Mesenchymal stem cell (in vitro differentiated cells and primary cell): ENCODE results near the gene CKAP5.

ENCODE experiments used
- DNase-seq: peaks from one replicate; pipeline ENCODE4 v3.0.0-alpha.2; 2013
- H2AFZ ChIP-seq: one replicate; pipeline ENCODE4 v1.6.1; 2013; ENCODE audit warnings: low read depth, mild to moderate bottlenecking, control low read depth, inconsistent platforms, low read length, moderate library complexity
- H2AK5ac ChIP-seq: 2 replicates; pipeline ENCODE4 v1.6.1; 2013; ENCODE audit warnings: low read length, moderate library complexity, mild to moderate bottlenecking, inconsistent platforms; ENCODE audit not compliant: severe bottlenecking
- H2BK120ac ChIP-seq: one replicate; pipeline ENCODE4 v1.6.1; 2013; ENCODE audit warnings: low read depth, mild to moderate bottlenecking, inconsistent platforms, low read length, moderate library complexity
- H2BK12ac ChIP-seq, 2 experiments: one replicate each; pipeline ENCODE4 v1.6.1; 2013; ENCODE audit warnings: inconsistent platforms in 2 of 2, low read length in 2 of 2, mild to moderate bottlenecking in 2 of 2, moderate library complexity in 2 of 2, control low read depth in 1 of 2
- H2BK15ac ChIP-seq: one replicate; pipeline ENCODE4 v1.6.1; 2013; ENCODE audit warnings: mild to moderate bottlenecking, low read depth, inconsistent platforms; ENCODE audit not compliant: poor library complexity, severe bottlenecking
- H2BK5ac ChIP-seq: 2 replicates; pipeline ENCODE4 v1.6.1; 2013; ENCODE audit warnings: low read depth, mild to moderate bottlenecking, low read length, control low read depth, inconsistent platforms; ENCODE audit not compliant: poor library complexity, severe bottlenecking
- H3K14ac ChIP-seq, 2 experiments: one replicate each; pipeline ENCODE4 v1.6.1; 2013; ENCODE audit warnings: inconsistent platforms in 2 of 2, low read length in 2 of 2, control low read depth in 1 of 2, mild to moderate bottlenecking in 1 of 2, moderate library complexity in 1 of 2
- H3K18ac ChIP-seq, 2 experiments: one replicate each; pipeline ENCODE4 v1.6.1; 2013; ENCODE audit warnings: inconsistent platforms in 2 of 2, low read length in 2 of 2, control low read depth in 1 of 2, low read depth in 1 of 2, mild to moderate bottlenecking in 1 of 2
- H3K23ac ChIP-seq, 2 experiments: one replicate each; pipeline ENCODE4 v1.6.1; 2013; ENCODE audit warnings: inconsistent platforms in 2 of 2, low read length in 2 of 2, mild to moderate bottlenecking in 2 of 2, moderate library complexity in 2 of 2, control low read depth in 1 of 2
- H3K27ac ChIP-seq: 2 replicates; pipeline ENCODE4 v1.5.1; 2013; ENCODE audit warnings: mild to moderate bottlenecking, moderate library complexity, low read length, control low read depth, inconsistent platforms; ENCODE audit not compliant: poor library complexity, severe bottlenecking
- H3K27me3 ChIP-seq, 2 experiments: 2 replicates each; pipeline versions ENCODE4 v1.6.1 to v1.7.0; 2013; ENCODE audit warnings: low read length in 2 of 2, mild to moderate bottlenecking in 2 of 2, moderate library complexity in 2 of 2, control low read depth in 1 of 2, inconsistent platforms in 1 of 2; ENCODE audit not compliant: control insufficient read depth in 1 of 2, insufficient read depth in 1 of 2
- H3K36me3 ChIP-seq, 2 experiments: 2 replicates each; pipeline versions ENCODE4 v1.6.1 to v1.7.0; 2013; ENCODE audit warnings: low read length in 2 of 2, control low read depth in 1 of 2, inconsistent platforms in 1 of 2, low read depth in 1 of 2, mild to moderate bottlenecking in 1 of 2; ENCODE audit not compliant: insufficient read depth in 2 of 2, control insufficient read depth in 1 of 2
- H3K4ac ChIP-seq, 2 experiments: one replicate each; pipeline ENCODE4 v1.6.1; 2013; ENCODE audit warnings: inconsistent platforms in 2 of 2, low read length in 2 of 2, mild to moderate bottlenecking in 2 of 2, moderate library complexity in 2 of 2, control low read depth in 1 of 2, low read depth in 1 of 2
- H3K4me1 ChIP-seq: 2 replicates; pipeline ENCODE4 v1.6.1; 2013; ENCODE audit warnings: low read depth, low read length, control low read depth; ENCODE audit not compliant: control insufficient read depth, insufficient read depth
- H3K4me2 ChIP-seq: 2 replicates; pipeline ENCODE4 v1.6.1; 2013; ENCODE audit warnings: low read length, mild to moderate bottlenecking, inconsistent platforms; ENCODE audit not compliant: poor library complexity, severe bottlenecking
- H3K4me3 ChIP-seq, 2 experiments: 2 replicates each; pipeline versions ENCODE4 v1.5.1 to v1.7.0; 2013; ENCODE audit warnings: low read length in 2 of 2, mild to moderate bottlenecking in 2 of 2, control low read depth in 1 of 2, low read depth in 1 of 2; ENCODE audit not compliant: insufficient read depth in 1 of 2
- H3K79me1 ChIP-seq: replicated peaks from 2 replicates; pipeline ENCODE4 v1.6.1; 2013; ENCODE audit warnings: mild to moderate bottlenecking, control low read depth, low read length, inconsistent platforms; ENCODE audit not compliant: poor library complexity, severe bottlenecking
- H3K9ac ChIP-seq: 2 replicates; pipeline ENCODE4 v1.7.0; 2013; ENCODE audit warnings: mild to moderate bottlenecking, low read length, moderate library complexity
- H3K9me3 ChIP-seq: 2 replicates; pipeline ENCODE4 v1.7.0; 2013; ENCODE audit warnings: mild to moderate bottlenecking, low read length; ENCODE audit not compliant: control insufficient read depth
- H4K8ac ChIP-seq: one replicate; pipeline ENCODE4 v1.6.1; 2013; ENCODE audit warnings: inconsistent platforms, mild to moderate bottlenecking, low read length, moderate library complexity
- H4K91ac ChIP-seq: one replicate; pipeline ENCODE4 v1.6.1; 2013; ENCODE audit warnings: mild to moderate bottlenecking, low read length, inconsistent platforms
- WGBS: methylation state at CpG from one replicate; pipeline ENCODE4 v1.1.7; 2013; ENCODE audit warnings: mixed read lengths; 5-methylcytosine and 5-hydroxymethylcytosine counted together

Gene CKAP5

DNA sequence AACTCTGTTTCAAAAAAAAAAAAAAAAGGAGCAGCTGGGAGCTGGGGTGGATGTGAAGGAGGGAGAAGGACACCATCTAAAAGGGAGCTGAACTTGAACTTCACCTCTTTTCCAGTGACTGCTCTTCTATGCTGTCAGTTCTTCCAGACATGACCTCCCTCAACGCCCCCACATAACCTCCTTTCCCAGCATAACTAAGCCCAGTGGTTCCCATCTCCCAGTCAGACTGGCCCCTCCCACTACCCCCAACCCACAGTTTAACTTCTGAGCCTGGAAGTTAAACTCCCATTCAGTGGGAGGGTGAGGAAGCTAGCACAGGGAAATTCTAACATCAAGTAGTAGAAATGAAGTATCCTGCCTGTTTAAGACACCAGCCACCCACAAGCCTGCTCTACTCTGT lies 147.5 kb downstream of the CKAP5 start:
- Histone ChIP-seq H3K23ac (no peak overlapping the region), H3K9me3 (no peaks in the 10 kb centered on the region), H3K4ac (no peak overlapping the region), H2BK15ac (no peak overlapping the region), H3K4me1 (peaks cover 48% of the 10 kb centered on the region), H3K4me3 (peak overlapping the region in 1 of 2 experiments; percentile 100), H3K4me2 (peak overlapping the region; percentile 33), H3K79me1 (peaks cover 15% of the 10 kb centered on the region), H2BK120ac (no peak overlapping the region), H3K36me3 (peaks cover 35 to 54% of the 10 kb centered on the region in 2 experiments), H4K8ac (no peak overlapping the region), H2BK5ac (no peak overlapping the region), H2BK12ac (no peak overlapping the region), H3K27ac (no peak overlapping the region), H3K14ac (no peak overlapping the region), H3K27me3 (no peaks in the 10 kb centered on the region), H3K9ac (peak overlapping the region; percentile 99), H4K91ac (no peak overlapping the region), H2AK5ac (peak overlapping the region; percentile 65), H3K18ac (no peak overlapping the region), H2AFZ (no peak overlapping the region)
- 85% methylated on average over 1 of the region's 1 CpG for WGBS
- peak; percentile 12 for DNase-seq

DNA sequence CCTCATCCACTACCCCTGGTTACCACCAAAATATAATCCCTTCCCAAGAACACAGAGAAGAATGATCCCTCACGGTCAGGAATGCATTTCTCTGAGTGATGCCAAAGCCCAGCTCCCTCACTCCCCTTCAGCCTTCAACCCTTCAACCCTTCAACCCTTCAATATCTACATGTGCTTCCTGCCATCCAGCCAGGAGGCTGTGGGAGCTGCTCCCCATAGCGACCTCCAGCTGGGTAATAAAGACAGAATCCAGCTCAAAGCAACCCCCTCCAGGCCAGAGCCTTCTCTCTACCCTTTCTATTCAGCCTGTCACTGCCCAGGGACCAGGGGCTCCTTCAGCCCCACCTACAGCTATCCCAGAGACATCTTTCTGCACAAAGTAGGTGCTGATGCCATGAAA lies 148.4 kb downstream of the CKAP5 start:
- Histone ChIP-seq H3K79me1 (peaks cover 11% of the 10 kb centered on the region), H2AFZ (no peak overlapping the region), H3K27ac (peak overlapping the region; percentile 57), H3K4me1 (peaks cover 45% of the 10 kb centered on the region), H3K27me3 (no peaks in the 10 kb centered on the region), H3K14ac (no peak overlapping the region), H3K4ac (peak overlapping the region in 1 of 2 experiments; percentile 42), H3K23ac (no peak overlapping the region), H2BK15ac (no peak overlapping the region), H3K18ac (no peak overlapping the region), H4K91ac (peak overlapping the region; percentile 21), H3K4me2 (no peak overlapping the region), H2BK12ac (no peak overlapping the region), H2BK120ac (no peak overlapping the region), H3K4me3 (peak overlapping the region in 1 of 2 experiments; percentile 24), H2BK5ac (no peak overlapping the region), H2AK5ac (peak overlapping the region; percentile 84), H3K36me3 (peaks cover 31 to 49% of the 10 kb centered on the region in 2 experiments), H3K9me3 (no peaks in the 10 kb centered on the region), H4K8ac (peak overlapping the region; percentile 12), H3K9ac (peak overlapping the region; percentile 31)
- WGBS, result 81% methylated on average over 2 of the region's 2 CpGs
- no peak for DNase-seq

DNA sequence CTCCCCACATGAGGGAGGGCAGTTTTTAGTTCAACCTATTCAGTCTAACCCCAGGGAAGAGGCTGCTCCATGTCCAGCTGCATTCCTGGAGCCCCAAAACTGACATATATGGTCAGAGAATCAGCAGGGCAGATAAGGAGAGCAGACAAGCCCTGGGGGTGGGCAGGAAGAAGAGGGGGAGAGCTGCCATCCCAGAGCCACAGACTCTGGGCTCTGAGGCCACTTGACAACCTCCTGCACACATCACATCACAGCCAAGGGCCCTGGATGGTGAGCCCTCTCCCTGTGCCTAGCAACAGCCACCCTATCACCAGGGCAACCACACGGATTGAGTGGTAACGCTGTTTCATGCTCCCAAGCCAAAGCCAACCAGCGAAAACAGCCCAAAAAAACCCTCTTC lies 148.8 kb downstream of the CKAP5 start:
- Histone ChIP-seq H3K4me3 (peak overlapping the region in 1 of 2 experiments; percentile 24), H3K23ac (no peak overlapping the region), H2AFZ (no peak overlapping the region), H2BK120ac (no peak overlapping the region), H3K79me1 (peaks cover 7% of the 10 kb centered on the region), H3K9me3 (no peaks in the 10 kb centered on the region), H4K8ac (no peak overlapping the region), H2BK15ac (no peak overlapping the region), H3K36me3 (peaks cover 29 to 47% of the 10 kb centered on the region in 2 experiments), H3K27me3 (no peaks in the 10 kb centered on the region), H3K9ac (peak overlapping the region; percentile 31), H2BK12ac (no peak overlapping the region), H3K4me1 (peaks cover 46% of the 10 kb centered on the region), H4K91ac (peak overlapping the region; percentile 21), H3K27ac (peak overlapping the region; percentile 57), H2BK5ac (peak overlapping the region; percentile 60), H2AK5ac (peak overlapping the region; percentile 84), H3K4ac (no peak overlapping the region), H3K4me2 (peak overlapping the region; percentile 39), H3K18ac (no peak overlapping the region), H3K14ac (no peak overlapping the region)
- DNase-seq, result peak; percentile 30
- 80% methylated on average over 3 of the region's 3 CpGs for WGBS

DNA sequence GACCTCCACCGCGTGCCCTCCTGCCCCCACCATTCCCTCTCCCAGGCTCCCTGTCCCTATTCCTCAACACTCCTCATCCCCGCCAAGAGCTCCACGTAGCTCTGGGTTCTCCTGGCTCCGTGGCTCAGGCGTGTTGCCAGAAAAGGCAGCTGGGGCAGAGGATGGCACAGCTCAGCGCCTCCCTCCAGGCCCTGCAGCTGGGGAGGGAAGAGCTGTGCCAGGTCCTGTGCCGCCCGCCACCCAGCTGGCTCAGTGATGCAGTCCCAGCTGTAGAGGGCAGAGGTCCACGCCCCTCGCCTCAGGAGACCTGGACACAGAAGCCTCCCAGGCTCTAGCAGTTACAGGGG lies 149.9 kb downstream of the CKAP5 start:
- H2AFZ ChIP-seq, result no peak overlapping the region
- no peak overlapping the region for H3K4me3 ChIP-seq
- no peak overlapping the region for H3K18ac ChIP-seq
- no peaks in the 10 kb centered on the region for H3K27me3 ChIP-seq
- H2BK120ac ChIP-seq, result no peak overlapping the region
- peaks cover 7% of the 10 kb centered on the region for H3K79me1 ChIP-seq
- no peak overlapping the region for H4K91ac ChIP-seq
- peaks cover 40 to 57% of the 10 kb centered on the region in 2 experiments for H3K36me3 ChIP-seq
- H3K4me1 ChIP-seq, result peaks cover 53% of the 10 kb centered on the region
- no peak overlapping the region for H2AK5ac ChIP-seq
- no peak overlapping the region for H2BK15ac ChIP-seq
- H3K27ac ChIP-seq, result peak overlapping the region; percentile 18
- H2BK5ac ChIP-seq, result no peak overlapping the region
- H3K14ac ChIP-seq, result no peak overlapping the region
- 99% methylated on average over 11 of the region's 11 CpGs for WGBS
- H3K4ac ChIP-seq, result no peak overlapping the region
- H2BK12ac ChIP-seq, result no peak overlapping the region
- H3K9me3 ChIP-seq, result no peaks in the 10 kb centered on the region
- no peak overlapping the region for H3K4me2 ChIP-seq
- no peak overlapping the region for H4K8ac ChIP-seq
- DNase-seq, result no peak
- H3K23ac ChIP-seq, result no peak overlapping the region
- H3K9ac ChIP-seq, result no peak overlapping the region
